HepG2 (cell line): ENCODE measurements around the gene G6PD. TPM values are rescaled to one million over a fixed set of nuclear protein-coding genes. Genes with fewer than 3 reads are reported as not detected.
A peak's percentile ranks its signal among the peaks of the same experiment; 100 is the strongest.

ENCODE experiments used
- HDAC6 ChIP-seq: fragments of 200-600 bp; sonication (generic); IDR thresholded peaks from 2 replicates; pipeline ENCODE4 v1.7.0; 2017; ENCODE audit warnings: mild to moderate bottlenecking, antibody characterized with exemption, low read length, low read depth
- POLR2AphosphoS5 ChIP-seq: IDR thresholded peaks from 2 replicates; pipeline ENCODE4 v1.6.1; 2012; ENCODE audit warnings: low read depth, low read length
- SMARCC2 ChIP-seq: fragments of 450-650 bp; IDR thresholded peaks from 2 replicates; pipeline ENCODE4 v1.6.1; 2017; ENCODE audit warnings: antibody characterized with exemption, mild to moderate bottlenecking
- polyA plus RNA-seq, 8 experiments: library from polyadenylated mRNA; depleted of rRNA in 3 of 8; stranded (reverse) in 7 of 8; unstranded in 1 of 8; fragments of >200 nt; fragmentation: Illumina TruSeq in 4 of 8; extraction: Trizol in 4 of 8; gene quantifications; 2 replicates each; pipeline versions ENCODE4 v1.2.1 to v1.2.3, GENCODE V29; 2011 to 2016; ENCODE audit warnings: low read depth in 4 of 8, missing spikeins in 1 of 8, mixed read lengths in 1 of 8; ENCODE audit not compliant: insufficient read depth in 1 of 8
- total RNA-seq, 5 experiments: library from RNA; depleted of rRNA; stranded (reverse); fragments of >200 nt; fragmentation: Illumina TruSeq; extraction: Trizol; gene quantifications; 2 replicates each; pipeline ENCODE4 v1.2.3, GENCODE V29; 2016; ENCODE audit warnings: low read depth in 1 of 5
- TF ChIP-seq, protein P1 (sequence below): sonication (generic); formaldehyde crosslinking; IDR thresholded peaks from 2 replicates; pipeline ENCODE4 v1.5.1; 2020; ENCODE audit warnings: mild to moderate bottlenecking, moderate library complexity, missing genetic modification reagents
- TF ChIP-seq, protein P2 (sequence below), 2 experiments: sonication (generic) in 1 of 2; formaldehyde crosslinking in 1 of 2; IDR thresholded peaks; 2 replicates each; pipeline versions ENCODE4 v1.4.0 to v1.6.1; 2018 to 2020; ENCODE audit warnings: missing genetic modification reagents in 2 of 2, borderline replicate concordance in 1 of 2, low read depth in 1 of 2, mild to moderate bottlenecking in 1 of 2, missing biosample characterization in 1 of 2
- TF ChIP-seq, protein P3 (sequence below): sonication (generic); formaldehyde crosslinking; IDR thresholded peaks from 2 replicates; pipeline ENCODE4 v1.5.1; 2020; ENCODE audit warnings: mild to moderate bottlenecking, missing genetic modification reagents
- TF ChIP-seq, protein P4 (sequence below): sonication (generic); IDR thresholded peaks from 2 replicates; pipeline ENCODE4 v1.6.1; 2016; ENCODE audit warnings: low read depth, borderline replicate concordance

G6PD gene
- total and polyA plus RNA-seq, 2 of the 13 experiments (the other 11 are each of a cell fraction or from before 2014, with no cell fraction given), result 18.8 to 28.8 TPM

DNA sequence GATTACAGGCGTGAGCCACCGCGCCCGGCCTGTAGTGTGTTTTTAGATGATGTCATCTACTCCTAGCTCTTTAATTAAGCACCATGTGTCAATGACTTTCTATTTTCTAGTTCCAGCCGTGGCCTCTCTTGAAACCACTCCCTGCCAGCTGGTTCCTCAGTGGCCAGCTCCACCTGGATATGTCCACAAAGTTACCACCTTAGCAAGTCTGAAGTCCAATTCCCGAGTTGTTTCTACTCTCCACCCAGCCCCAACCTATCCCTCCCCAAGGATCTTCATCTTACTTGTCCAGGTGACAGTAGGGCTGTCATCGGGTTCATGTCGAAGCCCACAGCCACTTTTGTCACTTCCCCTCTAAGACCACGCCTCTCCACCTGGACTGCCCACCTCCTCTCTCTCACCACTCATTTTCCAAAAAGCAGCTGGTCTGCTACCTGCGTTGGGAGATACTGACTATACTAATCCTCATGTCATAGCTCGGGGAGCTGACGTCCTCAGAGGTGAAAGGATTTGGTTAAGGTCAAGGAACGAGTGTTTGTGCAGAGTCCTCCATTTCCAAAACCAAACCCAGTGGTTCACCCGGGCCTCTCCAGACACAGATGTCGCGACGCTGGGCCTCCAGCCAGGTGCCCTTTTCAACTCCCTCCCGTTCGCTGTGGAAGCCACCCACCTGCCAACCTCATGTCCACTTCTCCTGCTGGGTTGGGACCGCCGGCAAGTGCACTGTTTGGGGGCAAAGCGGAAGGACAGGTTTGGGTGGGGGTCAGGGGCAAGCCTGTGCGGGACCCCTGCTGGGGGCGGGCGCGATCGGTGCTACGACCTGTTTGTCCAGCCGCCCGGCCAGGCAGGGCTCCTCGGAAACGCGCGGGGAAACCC is 31.3 kb downstream of the G6PD start (continued):
- TF ChIP-seq, protein P1, sequence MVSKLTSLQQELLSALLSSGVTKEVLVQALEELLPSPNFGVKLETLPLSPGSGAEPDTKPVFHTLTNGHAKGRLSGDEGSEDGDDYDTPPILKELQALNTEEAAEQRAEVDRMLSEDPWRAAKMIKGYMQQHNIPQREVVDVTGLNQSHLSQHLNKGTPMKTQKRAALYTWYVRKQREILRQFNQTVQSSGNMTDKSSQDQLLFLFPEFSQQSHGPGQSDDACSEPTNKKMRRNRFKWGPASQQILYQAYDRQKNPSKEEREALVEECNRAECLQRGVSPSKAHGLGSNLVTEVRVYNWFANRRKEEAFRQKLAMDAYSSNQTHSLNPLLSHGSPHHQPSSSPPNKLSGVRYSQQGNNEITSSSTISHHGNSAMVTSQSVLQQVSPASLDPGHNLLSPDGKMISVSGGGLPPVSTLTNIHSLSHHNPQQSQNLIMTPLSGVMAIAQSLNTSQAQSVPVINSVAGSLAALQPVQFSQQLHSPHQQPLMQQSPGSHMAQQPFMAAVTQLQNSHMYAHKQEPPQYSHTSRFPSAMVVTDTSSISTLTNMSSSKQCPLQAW (CRISPR knock-in tag), result no peak
- TF ChIP-seq, protein P2, sequence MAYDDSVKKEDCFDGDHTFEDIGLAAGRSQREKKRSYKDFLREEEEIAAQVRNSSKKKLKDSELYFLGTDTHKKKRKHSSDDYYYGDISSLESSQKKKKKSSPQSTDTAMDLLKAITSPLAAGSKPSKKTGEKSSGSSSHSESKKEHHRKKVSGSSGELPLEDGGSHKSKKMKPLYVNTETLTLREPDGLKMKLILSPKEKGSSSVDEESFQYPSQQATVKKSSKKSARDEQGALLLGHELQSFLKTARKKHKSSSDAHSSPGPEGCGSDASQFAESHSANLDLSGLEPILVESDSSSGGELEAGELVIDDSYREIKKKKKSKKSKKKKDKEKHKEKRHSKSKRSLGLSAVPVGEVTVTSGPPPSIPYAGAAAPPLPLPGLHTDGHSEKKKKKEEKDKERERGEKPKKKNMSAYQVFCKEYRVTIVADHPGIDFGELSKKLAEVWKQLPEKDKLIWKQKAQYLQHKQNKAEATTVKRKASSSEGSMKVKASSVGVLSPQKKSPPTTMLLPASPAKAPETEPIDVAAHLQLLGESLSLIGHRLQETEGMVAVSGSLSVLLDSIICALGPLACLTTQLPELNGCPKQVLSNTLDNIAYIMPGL (CRISPR knock-in tag; IDR thresholded peaks at IDR 0.05; ENCODE audit: borderline replicate concordance in 1 of 2, low read depth in 1 of 2), result peak in 1 of 2 experiments; percentile 10; a peak in 1 of 4 replicates
- TF ChIP-seq, protein P3, sequence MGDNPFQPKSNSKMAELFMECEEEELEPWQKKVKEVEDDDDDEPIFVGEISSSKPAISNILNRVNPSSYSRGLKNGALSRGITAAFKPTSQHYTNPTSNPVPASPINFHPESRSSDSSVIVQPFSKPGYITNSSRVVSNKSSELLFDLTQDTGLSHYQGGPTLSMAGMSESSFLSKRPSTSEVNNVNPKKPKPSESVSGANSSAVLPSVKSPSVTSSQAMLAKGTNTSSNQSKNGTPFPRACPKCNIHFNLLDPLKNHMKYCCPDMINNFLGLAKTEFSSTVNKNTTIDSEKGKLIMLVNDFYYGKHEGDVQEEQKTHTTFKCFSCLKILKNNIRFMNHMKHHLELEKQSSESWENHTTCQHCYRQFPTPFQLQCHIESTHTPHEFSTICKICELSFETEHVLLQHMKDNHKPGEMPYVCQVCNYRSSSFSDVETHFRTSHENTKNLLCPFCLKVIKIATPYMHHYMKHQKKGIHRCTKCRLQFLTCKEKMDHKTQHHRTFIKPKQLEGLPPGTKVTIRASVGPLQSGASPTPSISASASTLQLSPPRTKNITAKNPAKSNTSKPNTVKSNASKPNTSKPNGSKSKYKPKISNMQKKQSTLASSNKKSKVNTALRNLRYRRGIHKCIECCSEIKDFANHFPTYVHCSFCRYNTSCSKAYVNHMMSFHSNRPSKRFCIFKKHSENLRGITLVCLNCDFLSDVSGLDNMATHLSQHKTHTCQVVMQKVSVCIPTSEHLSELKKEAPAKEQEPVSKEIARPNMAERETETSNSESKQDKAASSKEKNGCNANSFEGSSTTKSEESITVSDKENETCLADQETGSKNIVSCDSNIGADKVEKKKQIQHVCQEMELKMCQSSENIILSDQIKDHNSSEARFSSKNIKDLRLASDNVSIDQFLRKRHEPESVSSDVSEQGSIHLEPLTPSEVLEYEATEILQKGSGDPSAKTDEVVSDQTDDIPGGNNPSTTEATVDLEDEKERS (CRISPR knock-in tag), result no peak
- TF ChIP-seq HDAC6 (no peak), SMARCC2 (no peak), POLR2AphosphoS5 (0 out of 2 replicates have a peak, but pooled peaks have one; percentile 27)
- TF ChIP-seq, protein P4, sequence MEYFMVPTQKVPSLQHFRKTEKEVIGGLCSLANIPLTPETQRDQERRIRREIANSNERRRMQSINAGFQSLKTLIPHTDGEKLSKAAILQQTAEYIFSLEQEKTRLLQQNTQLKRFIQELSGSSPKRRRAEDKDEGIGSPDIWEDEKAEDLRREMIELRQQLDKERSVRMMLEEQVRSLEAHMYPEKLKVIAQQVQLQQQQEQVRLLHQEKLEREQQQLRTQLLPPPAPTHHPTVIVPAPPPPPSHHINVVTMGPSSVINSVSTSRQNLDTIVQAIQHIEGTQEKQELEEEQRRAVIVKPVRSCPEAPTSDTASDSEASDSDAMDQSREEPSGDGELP, result 0 out of 2 replicates have a peak, but pooled peaks have one; percentile 47
- TF ChIP-seq, all 625 proteins: peak for 6
